ENCODE results near the gene LMX1A.

Gene LMX1A

GRCh38 chr1:165365341-165365740 is 8.8 kb upstream of the LMX1A start:
- no peak for DNase-seq

GRCh38 chr1:165364568-165365133 is 8.1 kb upstream of the LMX1A start:
- DNase-seq, result no peak

GRCh38 chr1:165356876-165357275 is 361 bp upstream of the LMX1A start:
- DNase-seq, result no peak

- DNase-seq, result no peak
Measured at GRCh38 chr1:165355139-165355976, 1.2 kb downstream of the LMX1A start.

- DNase-seq, result no peak
Measured at GRCh38 chr1:165354739-165355138, 1.8 kb downstream of the LMX1A start.

GRCh38 chr1:165353731-165354671 is 2.5 kb downstream of the LMX1A start:
- no peak for DNase-seq

GRCh38 chr1:165352442-165353293 is 3.8 kb downstream of the LMX1A start:
- no peak for DNase-seq

- no peak for DNase-seq
Measured at GRCh38 chr1:165351863-165352441, 4.6 kb downstream of the LMX1A start.

GRCh38 chr1:165350840-165351239 is 5.7 kb downstream of the LMX1A start:
- no peak for DNase-seq

- no peak for DNase-seq
Measured at GRCh38 chr1:165345502-165345901, 11.0 kb downstream of the LMX1A start.

GRCh38 chr1:165344736-165345135 is 11.8 kb downstream of the LMX1A start:
- no peak for DNase-seq

- no peak for DNase-seq
Measured at GRCh38 chr1:165344198-165344597, 12.3 kb downstream of the LMX1A start.

GRCh38 chr1:165342587-165342986 is 13.9 kb downstream of the LMX1A start:
- no peak for DNase-seq

GRCh38 chr1:165342168-165342567 is 14.3 kb downstream of the LMX1A start:
- DNase-seq, result no peak

GRCh38 chr1:165339164-165339563 is 17.4 kb downstream of the LMX1A start:
- DNase-seq, result no peak

- DNase-seq, result no peak
Measured at GRCh38 chr1:165330483-165330882, 26.0 kb downstream of the LMX1A start.

- DNase-seq, result no peak
Measured at GRCh38 chr1:165329104-165329503, 27.4 kb downstream of the LMX1A start.

- DNase-seq, result no peak
Measured at GRCh38 chr1:165328136-165328535, 28.4 kb downstream of the LMX1A start.

- DNase-seq, result no peak
Measured at GRCh38 chr1:165327538-165327937, 29.0 kb downstream of the LMX1A start.

GRCh38 chr1:165325460-165326203 is 30.9 kb downstream of the LMX1A start:
- DNase-seq, result no peak

- DNase-seq, result no peak
Measured at GRCh38 chr1:165324050-165324449, 32.5 kb downstream of the LMX1A start.
